GM21737 (cell line): ENCODE data around the gene CUBN.

Source experiments
- ATAC-seq: cut with Tn5 transposase; IDR thresholded peaks from one replicate; pipeline ENCODE4 v1.9.1; 2021; ENCODE audit warnings: mild to moderate bottlenecking, moderate library complexity; ENCODE audit not compliant: unreplicated experiment

The CUBN gene

GRCh38 chr10:16960551-16960950 is 169.1 kb downstream of the CUBN start:
- no peak for ATAC-seq

- no peak for ATAC-seq
Measured at GRCh38 chr10:16957038-16957437, 172.6 kb downstream of the CUBN start.

- ATAC-seq: no peak
Measured at GRCh38 chr10:16954280-16955030, 175.2 kb downstream of the CUBN start.

GRCh38 chr10:16953270-16953669 is 176.3 kb downstream of the CUBN start:
- ATAC-seq: no peak

- no peak for ATAC-seq
Measured at GRCh38 chr10:16952610-16953009, 177.0 kb downstream of the CUBN start.

- ATAC-seq: no peak
Measured at GRCh38 chr10:16952080-16952479, 177.5 kb downstream of the CUBN start.

- ATAC-seq: no peak
Measured at GRCh38 chr10:16950656-16951601, 178.7 kb downstream of the CUBN start.

- no peak for ATAC-seq
Measured at GRCh38 chr10:16949816-16950215, 179.8 kb downstream of the CUBN start.

GRCh38 chr10:16948361-16948760 is 181.2 kb downstream of the CUBN start:
- ATAC-seq: no peak

GRCh38 chr10:16947069-16947468 is 182.5 kb downstream of the CUBN start:
- no peak for ATAC-seq

GRCh38 chr10:16945593-16945992 is 184.0 kb downstream of the CUBN start:
- ATAC-seq: no peak

GRCh38 chr10:16944986-16945385 is 184.6 kb downstream of the CUBN start:
- no peak for ATAC-seq

GRCh38 chr10:16944402-16944801 is 185.2 kb downstream of the CUBN start:
- no peak for ATAC-seq

GRCh38 chr10:16943295-16944285 is 186.0 kb downstream of the CUBN start:
- ATAC-seq: no peak

GRCh38 chr10:16942381-16943078 is 187.1 kb downstream of the CUBN start:
- ATAC-seq: no peak

GRCh38 chr10:16941870-16942269 is 187.7 kb downstream of the CUBN start:
- no peak for ATAC-seq

GRCh38 chr10:16941067-16941466 is 188.5 kb downstream of the CUBN start:
- ATAC-seq: no peak

GRCh38 chr10:16938952-16939351 is 190.7 kb downstream of the CUBN start:
- ATAC-seq: no peak

GRCh38 chr10:16934461-16934860 is 195.2 kb downstream of the CUBN start:
- no peak for ATAC-seq

GRCh38 chr10:16933783-16934182 is 195.8 kb downstream of the CUBN start:
- ATAC-seq: no peak
